Measurements from ENCODE around the gene TYMP.

TYMP gene

GRCh38 chr22:50570861-50571260, 41.0 kb upstream of the TYMP start:
- TF ChIP-seq, protein P1, sequence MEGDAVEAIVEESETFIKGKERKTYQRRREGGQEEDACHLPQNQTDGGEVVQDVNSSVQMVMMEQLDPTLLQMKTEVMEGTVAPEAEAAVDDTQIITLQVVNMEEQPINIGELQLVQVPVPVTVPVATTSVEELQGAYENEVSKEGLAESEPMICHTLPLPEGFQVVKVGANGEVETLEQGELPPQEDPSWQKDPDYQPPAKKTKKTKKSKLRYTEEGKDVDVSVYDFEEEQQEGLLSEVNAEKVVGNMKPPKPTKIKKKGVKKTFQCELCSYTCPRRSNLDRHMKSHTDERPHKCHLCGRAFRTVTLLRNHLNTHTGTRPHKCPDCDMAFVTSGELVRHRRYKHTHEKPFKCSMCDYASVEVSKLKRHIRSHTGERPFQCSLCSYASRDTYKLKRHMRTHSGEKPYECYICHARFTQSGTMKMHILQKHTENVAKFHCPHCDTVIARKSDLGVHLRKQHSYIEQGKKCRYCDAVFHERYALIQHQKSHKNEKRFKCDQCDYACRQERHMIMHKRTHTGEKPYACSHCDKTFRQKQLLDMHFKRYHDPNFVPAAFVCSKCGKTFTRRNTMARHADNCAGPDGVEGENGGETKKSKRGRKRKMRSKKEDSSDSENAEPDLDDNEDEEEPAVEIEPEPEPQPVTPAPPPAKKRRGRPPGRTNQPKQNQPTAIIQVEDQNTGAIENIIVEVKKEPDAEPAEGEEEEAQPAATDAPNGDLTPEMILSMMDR (IDR thresholded peaks at IDR 0.05; ENCODE audit: low read depth, low read length, missing control alignments): no peak
- in situ Hi-C loops (cut with HindIII; ENCODE audit: low sequenced_read_pairs): no loop called here
- no peak for DNase-seq (ENCODE audit: low read depth)
- no peak overlapping the region for H3K4me3 ChIP-seq (ENCODE audit: low read depth, low read length)

- in situ Hi-C loops (cut with HindIII; ENCODE audit: low sequenced_read_pairs): no loop called here
- no peak for DNase-seq (ENCODE audit: low read depth)
- no peak overlapping the region for H3K4me3 ChIP-seq (ENCODE audit: low read depth, low read length)
- TF ChIP-seq, protein P1 (IDR thresholded peaks at IDR 0.05; ENCODE audit: low read depth, low read length, missing control alignments): no peak
Observed at GRCh38 chr22:50569896-50570535, 40.2 kb upstream of the TYMP start.

- in situ Hi-C loops (cut with HindIII; ENCODE audit: low sequenced_read_pairs): no loop called here
- no peak for DNase-seq (ENCODE audit: low read depth)
- H3K4me3 ChIP-seq (ENCODE audit: low read depth, low read length): no peak overlapping the region
- TF ChIP-seq, protein P1 (IDR thresholded peaks at IDR 0.05; ENCODE audit: low read depth, low read length, missing control alignments): no peak
Observed at GRCh38 chr22:50569041-50569459, 39.2 kb upstream of the TYMP start.

- TF ChIP-seq, protein P1 (IDR thresholded peaks at IDR 0.05; ENCODE audit: low read depth, low read length, missing control alignments): no peak
- DNase-seq (ENCODE audit: low read depth): no peak
- no peak overlapping the region for H3K4me3 ChIP-seq (ENCODE audit: low read depth, low read length)
- in situ Hi-C loops (cut with HindIII; ENCODE audit: low sequenced_read_pairs): no loop called here
Observed at GRCh38 chr22:50568626-50569025, 38.8 kb upstream of the TYMP start.

DNA sequence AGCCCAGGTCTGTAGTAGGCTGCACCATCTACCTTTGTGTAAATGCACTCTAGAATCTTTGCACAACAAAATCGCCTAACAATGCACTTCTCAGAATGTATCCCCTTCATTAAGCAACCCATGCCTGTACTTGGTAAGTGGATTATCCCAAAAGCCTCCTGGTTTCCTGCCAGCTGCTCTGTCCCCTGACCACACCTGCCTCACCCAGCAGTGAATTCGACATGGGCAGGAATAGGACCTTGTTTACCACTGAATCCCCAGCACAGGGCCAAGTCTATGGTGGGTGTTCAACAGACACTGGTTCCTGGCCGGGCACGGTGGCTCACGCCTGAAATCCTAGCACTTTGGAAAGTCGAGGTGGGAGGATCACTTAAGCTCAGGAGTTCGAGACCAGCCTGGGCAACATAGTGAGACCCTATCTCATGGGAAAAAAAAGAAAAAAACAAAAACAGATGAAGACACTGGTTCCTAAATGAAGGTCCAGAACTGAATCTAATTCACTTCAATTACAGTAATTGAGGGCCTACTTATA, 38.0 kb upstream of the TYMP start:
- no peak for DNase-seq (ENCODE audit: low read depth)
- no peak overlapping the region for H3K4me3 ChIP-seq (ENCODE audit: low read depth, low read length)
- in situ Hi-C loops (cut with HindIII; ENCODE audit: low sequenced_read_pairs): no loop called here
- TF ChIP-seq, protein P1 (IDR thresholded peaks at IDR 0.05; ENCODE audit: low read depth, low read length, missing control alignments): no peak

GRCh38 chr22:50564289-50564688, 34.5 kb upstream of the TYMP start:
- DNase-seq (ENCODE audit: low read depth): no peak
- H3K4me3 ChIP-seq (ENCODE audit: low read depth, low read length): no peak overlapping the region
- in situ Hi-C loops (cut with HindIII; ENCODE audit: low sequenced_read_pairs): no loop called here
- TF ChIP-seq, protein P1 (IDR thresholded peaks at IDR 0.05; ENCODE audit: low read depth, low read length, missing control alignments): no peak
